Left colon (tissue), 2 donors: ENCODE measurements around the gene CSF2RB. TPM values are rescaled to one million over a fixed set of nuclear protein-coding genes. Genes with fewer than 3 reads are reported as not detected.

Experiments used
- ATAC-seq: fragments of 200-7000 bp; cut with Tn5 transposase; one replicate; pipeline ENCODE4 v1.9.1; 2020; ENCODE audit warnings: mild to moderate bottlenecking, moderate library complexity
- DNase-seq, 2 donors: peaks; one replicate each; pipeline ENCODE4 v3.0.0-alpha.2; 2020
- intact Hi-C, 2 donors: fragments of 100-400 bp; cut with DNase I in 1 of 2; cut with micrococcal nuclease in 1 of 2; formaldehyde crosslinking; loops; one replicate each; pipeline versions ENCODE4 v1.11.2 to v1.14.0; 2022; cut with DNase I, micrococcal nuclease
- long read RNA-seq: library from polyadenylated mRNA; unstranded; transcript quantifications from one replicate; pipeline ENCODE4 v2.0.0, GENCODE V29; 2021
- total RNA-seq, 2 donors: library from RNA; stranded (reverse); fragmentation: NEBNext Ultra II Directional; extraction: Animal tissue kit (Norgen Biotek cat#: 25700); gene quantifications; one replicate each; pipeline ENCODE4 v1.2.1, GENCODE V29; 2021
- donor health status: DM: no; HTN: no; CAD: no.
- donor health status: DM: yes; HTN: yes; CAD: no.

The CSF2RB gene
- total RNA-seq, result 1 to 10 TPM; 2.9 to 5.6 TPM
- long read RNA-seq, partial matches to known transcripts, result 2 of 6 reads
- long read RNA-seq, other reads (novel, unspliced or antisense), result 4 of 6 reads

DNA sequence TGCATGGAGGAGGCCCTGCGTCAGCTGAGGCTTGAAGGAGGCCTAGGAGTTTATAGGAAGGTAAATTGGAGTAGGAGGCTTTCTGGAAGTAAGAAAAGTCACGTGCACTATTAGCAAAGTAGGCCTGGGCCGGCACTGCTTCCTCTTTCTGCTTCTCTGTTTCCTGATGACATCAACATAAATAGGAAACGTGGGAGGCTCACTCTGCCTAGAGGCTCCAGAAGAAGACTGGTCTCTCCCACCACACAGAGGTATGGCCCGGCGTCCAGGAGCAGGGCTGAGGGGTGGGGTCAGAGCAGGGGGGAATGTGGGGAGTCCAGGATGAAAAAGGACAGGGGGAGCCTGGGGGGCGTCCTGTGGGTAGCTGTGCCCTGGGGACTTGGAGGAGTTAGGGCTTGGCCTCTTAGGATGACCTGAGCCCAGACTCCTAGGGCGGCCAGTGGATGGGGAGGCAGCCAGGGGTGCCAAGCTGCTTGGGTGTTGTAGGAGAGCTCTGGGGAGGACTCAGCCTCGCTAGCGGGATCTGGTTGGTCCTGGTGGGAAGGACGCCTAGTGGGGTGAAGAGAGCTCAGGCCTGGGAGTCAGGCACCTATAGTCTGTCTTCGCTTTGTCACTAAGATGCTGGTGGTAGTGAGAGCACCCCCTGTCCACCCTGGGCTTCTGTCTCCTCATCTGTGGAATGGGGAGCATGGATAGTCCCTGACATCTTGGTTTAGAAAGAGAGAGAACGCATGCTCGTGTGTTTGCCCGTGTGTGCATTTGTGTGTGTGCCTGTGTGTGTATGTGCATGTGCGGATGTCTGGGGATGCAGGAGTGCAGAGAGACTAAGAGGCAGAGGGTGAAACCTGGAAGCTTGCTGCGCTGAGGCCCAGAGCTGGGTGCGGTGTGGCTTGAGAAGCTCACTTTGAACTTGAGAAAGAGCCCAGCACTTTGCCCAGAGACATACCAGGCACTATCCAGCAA, at the start of gene CSF2RB:
CSF2RB (plus strand) TSS at position 202 of the 963 bp plus-strand sequence. CDS start 8,580 bp downstream, outside the sequence.
- intact Hi-C loops, result no loop called here
- ATAC-seq (peak; percentile 37), DNase-seq (peak; percentile 47 to 52)

DNA sequence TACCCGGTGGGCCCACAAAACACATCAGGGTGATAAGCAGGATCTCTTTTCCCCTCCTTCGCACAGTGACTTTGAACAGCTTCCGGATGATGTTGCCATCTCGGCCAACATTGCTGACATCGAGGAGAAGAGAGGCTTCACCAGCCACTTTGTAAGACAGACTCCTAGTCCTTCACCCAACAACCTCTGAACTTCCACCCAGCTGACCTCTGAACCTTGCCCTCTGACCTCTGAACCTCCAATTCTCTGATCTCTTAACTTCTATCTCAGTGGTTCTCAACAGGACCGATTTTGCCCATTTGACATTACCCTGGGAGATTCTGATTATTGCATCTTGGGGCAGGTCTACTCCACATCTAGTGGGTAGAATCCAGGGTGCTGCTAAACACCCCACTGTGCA, 49.4 kb upstream of the CSF2RB start:
- no peak for ATAC-seq
- no peak for DNase-seq
- intact Hi-C loops, result no loop called here

- intact Hi-C loops, result no loop called here
- no peak for DNase-seq
These were observed 48.8 kb upstream of the CSF2RB start for GRCh38 chr22:36864454-36865215.

GRCh38 chr22:36865346-36865745, 48.1 kb upstream of the CSF2RB start:
- ATAC-seq (no peak), DNase-seq (no peak)
- intact Hi-C loops, result no loop called here

More at GRCh38 chr22:36864454-36865215, 48.8 kb upstream of the CSF2RB start:
- ATAC-seq, result no peak

- intact Hi-C loops, result no loop called here
- DNase-seq, result no peak
- ATAC-seq, result no peak
These were observed 45.7 kb upstream of the CSF2RB start for GRCh38 chr22:36867695-36868094.

DNA sequence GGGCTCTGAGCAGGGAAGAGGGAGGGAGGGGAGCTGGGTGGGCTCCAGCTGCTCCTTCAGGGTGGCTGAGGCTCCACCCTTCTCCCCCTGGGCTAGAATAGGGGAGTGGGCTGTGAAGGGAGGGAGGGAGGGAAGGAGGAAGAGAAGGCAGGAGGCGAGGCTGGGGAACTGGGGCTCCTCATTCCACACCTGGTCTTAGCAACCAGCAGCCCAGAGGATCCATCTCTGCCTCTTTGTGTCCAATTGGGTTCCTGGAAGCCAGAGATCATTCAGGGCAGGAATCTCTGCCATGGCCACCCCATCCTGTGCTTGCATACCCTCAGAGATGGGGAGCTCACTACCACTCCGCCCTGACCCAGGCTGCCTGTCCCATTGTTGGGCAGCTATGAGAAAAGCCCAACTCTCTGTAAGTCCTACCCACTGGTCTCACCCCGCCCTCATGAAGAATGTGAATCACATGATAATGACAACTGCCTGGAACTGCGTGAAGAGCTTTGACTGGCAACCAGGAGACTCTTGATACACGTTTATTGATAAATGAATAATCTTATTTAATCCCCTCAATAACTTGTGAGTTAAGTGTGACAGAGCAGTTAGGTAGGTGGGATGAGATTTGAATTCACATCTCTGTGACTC, 44.8 kb upstream of the CSF2RB start:
- DNase-seq (no peak), ATAC-seq (no peak)
- intact Hi-C loops, result no loop called here

DNA sequence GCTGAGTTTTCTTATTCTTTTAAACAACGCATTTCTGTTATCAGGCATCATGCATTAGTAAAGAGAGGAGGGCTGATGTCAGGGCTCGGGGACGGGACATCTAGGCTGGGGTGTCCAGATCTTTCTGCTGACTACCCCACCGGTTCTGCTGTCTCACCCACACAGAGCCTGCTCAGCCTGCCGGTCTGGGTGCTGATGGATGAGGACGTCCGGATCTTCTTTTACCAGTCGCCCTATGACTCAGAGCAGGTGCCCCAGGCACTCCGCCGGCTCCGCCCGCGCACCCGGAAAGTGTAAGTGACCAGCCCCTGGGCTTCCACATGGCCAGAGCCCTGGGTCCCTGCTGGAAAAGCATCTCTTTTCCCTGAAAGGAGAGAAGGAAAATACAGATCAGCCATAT, 43.2 kb upstream of the CSF2RB start:
- DNase-seq (no peak), ATAC-seq (no peak)
- intact Hi-C loops, result no loop called here

- intact Hi-C loops, result no loop called here
- no peak for ATAC-seq
- no peak for DNase-seq
These were observed 41.8 kb upstream of the CSF2RB start for GRCh38 chr22:36871669-36872081.

GRCh38 chr22:36872084-36872483, 41.3 kb upstream of the CSF2RB start:
- ATAC-seq, result no peak
- DNase-seq, result no peak
- intact Hi-C loops, result no loop called here

- ATAC-seq (no peak), DNase-seq (no peak)
- intact Hi-C loops, result no loop called here
These were observed 40.4 kb upstream of the CSF2RB start for GRCh38 chr22:36872866-36873498.

GRCh38 chr22:36873614-36874308, 39.7 kb upstream of the CSF2RB start:
- DNase-seq, result peak in 1 of 2 donors; percentile 35
- ATAC-seq, result peak; percentile 62

DNA sequence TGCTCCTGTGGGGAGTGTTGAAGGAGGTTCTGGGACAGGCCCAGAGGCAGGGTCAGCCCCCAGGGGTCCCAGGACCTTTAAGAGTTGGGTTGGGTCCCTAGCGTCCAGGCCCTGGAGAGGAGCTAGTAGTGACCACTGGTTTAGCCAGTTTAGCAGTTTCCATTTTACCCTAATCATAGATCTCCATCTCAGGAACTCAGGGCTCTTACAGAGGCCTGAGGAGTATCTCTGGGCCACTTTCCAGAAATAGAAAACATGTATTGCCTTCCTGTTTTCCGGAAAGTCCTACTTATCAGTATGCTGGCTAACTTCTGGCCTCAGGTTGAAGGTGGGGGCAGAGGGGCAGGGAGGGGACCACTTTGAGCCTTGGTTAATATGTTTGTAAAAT, 39.1 kb upstream of the CSF2RB start:
- DNase-seq (no peak), ATAC-seq (no peak)
- intact Hi-C loops, result no loop called here

More at GRCh38 chr22:36873614-36874308, 39.7 kb upstream of the CSF2RB start:
- intact Hi-C loops, result no loop called here

DNA sequence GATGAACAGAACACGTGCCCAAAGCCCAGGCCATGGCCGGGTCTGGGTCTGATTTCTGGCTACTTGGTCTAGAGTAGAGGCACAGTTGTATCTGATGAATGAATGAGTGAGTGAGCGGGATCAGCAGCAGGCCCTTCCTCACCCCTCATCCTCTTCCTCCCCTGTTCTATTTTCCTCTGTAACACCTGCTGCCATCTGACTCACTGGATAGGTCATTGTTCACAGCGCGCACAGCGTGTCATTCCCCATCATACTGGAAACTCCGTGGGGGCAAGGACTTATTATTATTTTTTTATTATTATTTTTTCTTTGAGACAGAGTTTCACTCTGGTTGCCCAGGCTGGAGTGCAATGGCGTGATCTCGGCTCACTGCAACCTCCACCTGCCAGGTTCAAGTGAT, 38.7 kb upstream of the CSF2RB start:
- ATAC-seq (no peak), DNase-seq (no peak)
- intact Hi-C loops, result no loop called here

DNA sequence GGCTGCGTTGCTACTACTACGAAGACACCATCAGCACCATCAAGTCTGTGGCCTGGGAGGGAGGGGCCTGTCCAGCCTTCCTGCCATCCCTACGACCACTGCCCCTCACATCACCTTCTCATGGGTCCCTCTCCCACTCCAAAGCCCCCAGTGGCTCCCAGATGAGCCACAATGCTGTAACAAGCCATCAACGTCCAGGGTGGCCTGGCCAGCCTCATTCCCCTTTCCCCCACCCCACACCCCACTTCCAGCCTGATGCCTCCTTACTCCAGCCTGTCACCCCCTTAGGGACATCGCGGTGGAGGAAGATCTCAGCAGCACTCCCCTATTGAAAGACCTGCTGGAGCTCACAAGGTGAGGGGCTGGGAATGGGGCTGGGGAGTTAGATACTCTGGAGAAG, 37.7 kb upstream of the CSF2RB start:
- ATAC-seq (no peak), DNase-seq (no peak)
- intact Hi-C loops, result no loop called here

DNA sequence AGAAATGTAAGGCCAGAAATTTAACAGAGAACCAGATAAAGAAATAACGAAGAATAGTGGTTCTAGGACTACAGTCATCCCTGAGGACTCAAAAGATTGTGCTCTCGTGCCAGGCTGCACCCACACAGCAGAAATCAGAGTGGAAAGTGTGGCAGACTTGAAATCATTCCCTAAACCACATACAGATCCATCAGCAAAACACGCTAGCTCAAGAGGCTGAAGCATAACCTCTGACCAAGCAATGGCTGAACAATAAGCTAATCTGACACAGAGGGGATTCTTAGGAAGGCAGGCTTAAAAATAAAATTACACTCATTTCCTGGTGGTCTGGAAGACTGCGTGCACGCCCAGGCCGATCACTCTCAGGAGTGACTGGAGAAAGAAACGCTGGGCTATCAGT, 33.7 kb upstream of the CSF2RB start:
- ATAC-seq, result no peak
- intact Hi-C loops, result no loop called here
- DNase-seq, result no peak

GRCh38 chr22:36881504-36882245, 31.8 kb upstream of the CSF2RB start:
- no peak for DNase-seq
- intact Hi-C loops, result no loop called here
- ATAC-seq, result no peak

DNA sequence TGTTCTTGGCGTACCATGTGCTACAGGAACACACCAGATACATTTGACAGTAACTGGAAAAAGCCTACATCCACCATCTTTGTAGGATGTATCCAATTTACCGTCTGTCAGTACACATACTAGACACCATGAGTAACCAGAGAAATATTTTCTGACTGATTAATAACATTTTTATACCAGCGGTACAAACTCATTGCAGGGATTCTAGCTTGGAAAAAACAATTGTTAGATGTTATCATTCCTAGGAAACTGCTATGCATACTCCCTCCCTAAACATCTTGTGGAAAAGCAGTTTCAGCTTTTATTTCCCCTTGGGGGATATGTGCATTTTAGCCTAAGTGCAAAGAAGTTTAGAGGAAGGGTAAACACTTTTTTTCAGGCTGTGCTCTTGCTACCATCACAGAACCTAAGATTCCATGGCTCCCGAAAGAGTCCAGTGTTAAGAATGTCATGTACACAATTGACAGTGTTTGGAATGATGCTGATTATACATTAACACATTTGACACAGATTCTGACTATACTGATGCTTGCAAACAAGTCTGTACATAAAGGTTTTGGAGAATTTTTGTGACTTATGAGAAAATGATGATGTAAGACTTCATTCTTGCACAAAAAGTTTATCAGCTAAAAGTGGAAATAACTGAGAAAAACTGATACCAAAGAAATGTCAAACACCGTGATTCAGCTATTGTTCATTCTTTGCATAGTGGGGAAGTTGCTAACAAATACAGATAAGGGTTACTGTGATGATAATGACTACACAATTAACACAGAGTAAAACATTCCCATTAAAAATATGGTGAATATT, 28.9 kb upstream of the CSF2RB start:
- ATAC-seq (no peak), DNase-seq (no peak)
- intact Hi-C loops, result no loop called here
